ENCODE measurements around the gene PLEKHG5.

DNA sequence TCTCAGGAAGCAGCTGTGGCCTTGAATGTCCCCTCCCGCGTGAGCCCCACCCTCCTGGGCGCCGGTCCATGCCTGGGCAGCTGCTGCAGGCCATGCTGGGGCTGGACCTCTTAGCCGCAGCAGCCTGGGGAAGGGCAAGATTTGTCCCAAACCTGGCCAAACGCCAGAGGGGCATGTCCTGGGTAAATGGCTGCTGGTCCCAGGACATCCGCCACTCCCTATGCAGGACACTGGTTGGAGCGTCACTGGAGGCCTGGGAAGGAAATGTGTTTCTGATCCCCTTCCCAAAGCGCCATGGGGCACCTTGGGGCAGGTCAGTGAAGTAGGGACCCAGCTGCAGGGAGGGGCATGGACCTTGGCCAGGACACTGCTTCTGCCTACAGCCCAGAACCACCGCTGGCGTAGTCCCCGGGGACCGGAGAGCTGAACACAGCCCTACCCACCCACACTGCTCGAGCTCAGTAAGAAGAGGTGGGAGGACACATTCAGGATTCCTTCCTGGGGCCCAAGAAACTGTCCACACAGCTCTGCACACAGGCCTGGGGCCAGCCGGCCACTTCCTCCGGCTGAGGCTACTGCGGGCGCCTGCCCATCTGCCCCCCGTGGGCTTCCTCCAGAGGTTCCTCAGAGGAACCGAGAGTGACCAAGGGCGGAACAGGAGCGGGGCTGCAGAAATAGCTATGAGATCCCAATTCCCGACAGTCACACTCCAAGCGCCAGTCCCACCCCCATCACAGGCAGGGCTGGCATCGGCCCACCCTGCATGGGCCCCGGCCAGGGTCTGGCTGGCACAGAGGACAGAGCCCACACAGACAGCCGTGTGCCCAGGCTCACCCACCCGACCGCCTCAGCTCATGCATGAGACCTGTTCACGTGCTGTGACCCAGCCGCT is 10.8 kb upstream of the PLEKHG5 start:
- TF ChIP-seq, protein P1, sequence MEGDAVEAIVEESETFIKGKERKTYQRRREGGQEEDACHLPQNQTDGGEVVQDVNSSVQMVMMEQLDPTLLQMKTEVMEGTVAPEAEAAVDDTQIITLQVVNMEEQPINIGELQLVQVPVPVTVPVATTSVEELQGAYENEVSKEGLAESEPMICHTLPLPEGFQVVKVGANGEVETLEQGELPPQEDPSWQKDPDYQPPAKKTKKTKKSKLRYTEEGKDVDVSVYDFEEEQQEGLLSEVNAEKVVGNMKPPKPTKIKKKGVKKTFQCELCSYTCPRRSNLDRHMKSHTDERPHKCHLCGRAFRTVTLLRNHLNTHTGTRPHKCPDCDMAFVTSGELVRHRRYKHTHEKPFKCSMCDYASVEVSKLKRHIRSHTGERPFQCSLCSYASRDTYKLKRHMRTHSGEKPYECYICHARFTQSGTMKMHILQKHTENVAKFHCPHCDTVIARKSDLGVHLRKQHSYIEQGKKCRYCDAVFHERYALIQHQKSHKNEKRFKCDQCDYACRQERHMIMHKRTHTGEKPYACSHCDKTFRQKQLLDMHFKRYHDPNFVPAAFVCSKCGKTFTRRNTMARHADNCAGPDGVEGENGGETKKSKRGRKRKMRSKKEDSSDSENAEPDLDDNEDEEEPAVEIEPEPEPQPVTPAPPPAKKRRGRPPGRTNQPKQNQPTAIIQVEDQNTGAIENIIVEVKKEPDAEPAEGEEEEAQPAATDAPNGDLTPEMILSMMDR (IDR thresholded peaks at IDR 0.05): no peak
- no peak for TF ChIP-seq POLR2A (IDR thresholded peaks at IDR 0.05)

All from lower leg skin (tissue), 3 donors.